ENCODE data around the gene ATP1B3. TPM values are rescaled to one million over a fixed set of nuclear protein-coding genes. Genes with fewer than 3 reads are reported as not detected.
"Not testable (repeated sequence)": the region's sequence is repeated elsewhere in the genome, so short reads cannot be mapped to it uniquely, and the experiment has no call there.

Gene ATP1B3
- total RNA-seq, 1 donor from 2014 or later, result 155 TPM

DNA sequence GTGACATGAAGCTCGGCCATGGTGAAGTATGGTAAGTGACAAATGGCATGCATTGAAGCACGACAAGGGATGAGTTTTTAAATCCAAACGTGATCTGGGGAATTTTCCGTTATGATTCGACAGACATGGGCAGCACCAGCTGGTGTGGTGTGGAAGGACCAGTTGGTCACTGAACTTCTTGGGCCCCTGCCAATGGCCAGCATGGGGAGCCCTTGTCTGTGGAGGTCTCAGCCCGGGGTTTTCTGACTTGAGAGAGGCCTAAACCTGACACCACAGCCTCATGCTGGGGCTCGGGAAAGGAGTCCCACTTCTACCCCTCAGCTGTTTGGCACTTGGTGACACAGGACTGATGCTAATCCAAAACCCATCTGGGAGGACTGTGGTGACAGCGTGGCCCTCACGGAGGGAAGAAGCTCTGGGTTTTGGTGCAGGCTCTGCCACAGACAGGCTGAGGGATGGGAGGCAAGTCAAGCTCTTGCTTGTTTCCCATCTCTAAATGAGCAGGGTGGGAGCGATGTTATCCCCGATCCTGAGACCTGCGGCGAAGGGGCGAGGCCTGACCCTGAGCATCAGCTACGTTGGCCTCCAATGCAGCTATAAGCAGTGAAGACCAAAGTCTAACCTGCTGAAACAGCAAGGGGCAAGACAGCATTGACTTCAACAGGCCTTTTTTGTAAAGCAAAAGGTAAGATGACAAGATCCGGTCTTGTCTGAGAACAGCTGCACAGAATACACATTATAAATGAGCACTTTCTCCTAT, 69.5 kb downstream of the ATP1B3 start:
- no peak for DNase-seq (ENCODE audit: low read depth)

DNA sequence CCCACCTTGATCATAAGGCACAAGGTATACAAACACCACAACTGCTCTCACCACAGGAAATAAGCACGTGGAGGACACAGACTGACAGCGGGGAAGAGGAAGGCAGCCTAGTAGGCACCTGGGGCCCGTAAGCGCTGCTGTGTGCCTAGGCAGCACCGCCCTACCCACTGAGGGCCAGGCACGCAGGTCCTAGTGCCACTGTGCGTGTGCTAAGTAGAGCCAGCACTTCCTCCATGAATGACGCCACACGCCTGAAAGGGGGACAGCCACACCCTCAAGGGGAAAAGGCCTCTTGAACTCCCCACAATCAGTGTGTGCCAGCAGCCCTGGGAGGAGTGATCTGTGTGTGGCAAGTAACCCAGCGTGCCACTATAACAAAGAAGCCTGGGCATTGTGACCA, 73.0 kb downstream of the ATP1B3 start:
- no peak for DNase-seq (ENCODE audit: low read depth)

DNA sequence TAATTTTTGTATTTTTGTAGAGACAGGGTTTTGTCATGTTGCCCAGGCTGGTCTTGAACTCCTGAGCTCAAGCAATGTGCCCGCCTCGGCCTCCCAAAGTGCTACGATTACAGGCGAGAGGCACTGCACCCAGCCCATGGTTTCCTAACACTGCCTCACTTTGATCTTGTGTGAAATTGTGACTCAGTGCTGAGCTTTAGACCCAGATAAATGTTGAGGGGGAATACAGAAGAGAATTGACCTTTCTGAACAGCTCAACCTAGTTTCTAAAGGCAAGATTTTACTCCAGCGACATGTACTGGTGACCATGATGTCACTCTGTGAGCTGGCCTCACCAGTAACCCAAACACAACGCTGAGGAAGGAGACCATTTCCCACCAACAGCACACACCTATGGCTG, 73.5 kb downstream of the ATP1B3 start:
- DNase-seq (ENCODE audit: low read depth), result no peak

DNA sequence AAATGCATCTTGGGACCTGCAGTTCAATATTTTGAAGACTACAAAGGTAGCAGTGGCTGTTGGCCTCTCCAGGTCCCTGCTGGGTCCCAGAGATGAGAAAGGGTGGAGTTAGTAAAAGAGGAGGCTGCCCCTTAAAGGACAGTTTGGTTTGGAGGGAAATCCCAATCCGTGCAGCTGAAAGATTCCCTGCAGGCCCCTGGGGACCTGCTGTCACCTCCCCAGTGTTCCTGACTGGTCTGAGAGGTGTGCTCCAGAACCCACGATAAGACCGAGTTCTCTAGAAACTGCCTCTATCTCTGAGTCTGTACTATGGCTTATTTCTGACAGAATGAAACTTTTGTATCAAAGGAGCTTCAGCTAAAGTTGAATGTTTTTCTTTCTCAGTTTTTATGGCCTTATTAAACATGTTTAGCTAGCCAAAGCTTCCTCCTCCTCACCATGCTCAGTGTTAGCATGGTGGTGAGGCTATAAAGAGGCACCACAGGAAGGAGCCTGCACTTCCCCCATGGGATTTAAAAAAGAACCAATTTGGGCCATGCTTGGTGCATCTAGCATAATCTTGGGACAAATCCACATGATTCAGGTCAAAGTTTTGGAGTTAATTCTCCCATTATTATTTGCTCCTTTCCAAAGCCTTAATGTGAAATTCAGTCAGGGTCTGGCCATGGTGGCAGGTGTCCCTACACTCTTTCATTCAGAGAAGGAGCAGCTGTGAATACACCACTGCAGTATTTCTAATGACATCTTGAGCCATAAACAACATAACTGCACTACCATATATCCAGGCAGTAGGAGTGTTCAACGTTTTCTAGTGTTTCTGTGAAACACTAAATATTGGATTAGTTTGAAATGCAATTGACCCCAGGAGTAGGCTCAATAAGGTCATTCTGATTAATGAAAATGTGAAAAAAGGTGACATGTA, 74.4 kb downstream of the ATP1B3 start:
- DNase-seq (ENCODE audit: low read depth), result no peak

DNA sequence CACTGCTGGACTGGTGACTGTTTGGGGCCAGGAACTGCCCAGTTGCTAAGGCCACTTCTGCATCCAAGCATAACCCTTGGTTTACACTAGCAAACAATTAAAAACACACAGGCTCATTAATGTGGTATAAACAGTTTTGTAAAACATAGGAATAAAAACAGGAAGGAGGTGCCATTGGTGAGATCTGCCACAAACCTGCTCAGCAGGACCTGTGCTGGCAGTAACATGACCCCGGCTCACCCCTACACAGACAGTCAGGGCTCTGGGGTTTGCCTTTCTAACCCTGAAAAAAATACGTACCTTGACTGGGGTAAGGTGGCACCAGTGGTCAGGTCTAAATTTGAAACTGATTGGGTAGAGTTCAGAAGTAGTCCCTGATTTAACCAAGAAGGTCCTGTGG, 76.2 kb downstream of the ATP1B3 start:
- DNase-seq (ENCODE audit: low read depth), result peak; percentile 36

DNA sequence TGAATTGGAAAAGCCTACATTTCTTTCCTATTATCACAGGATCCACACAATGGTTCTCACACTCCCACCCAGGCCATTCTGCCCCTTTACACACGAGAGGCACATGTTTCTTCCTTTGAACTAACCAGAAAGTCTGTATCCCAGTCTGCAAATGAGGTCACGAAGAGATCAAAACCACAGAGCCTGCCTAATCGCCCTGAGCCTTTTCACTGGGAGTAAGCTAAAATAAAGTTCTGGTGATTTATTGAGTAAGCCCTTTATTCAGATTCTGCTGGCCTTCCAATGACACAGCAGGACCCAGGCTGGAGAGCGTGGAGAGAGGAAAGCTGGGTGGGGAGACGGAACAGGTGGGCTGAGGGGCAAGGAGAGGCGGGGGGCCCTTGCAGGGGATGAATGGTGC, 78.7 kb downstream of the ATP1B3 start:
- DNase-seq (ENCODE audit: low read depth), result peak; percentile 69

DNA sequence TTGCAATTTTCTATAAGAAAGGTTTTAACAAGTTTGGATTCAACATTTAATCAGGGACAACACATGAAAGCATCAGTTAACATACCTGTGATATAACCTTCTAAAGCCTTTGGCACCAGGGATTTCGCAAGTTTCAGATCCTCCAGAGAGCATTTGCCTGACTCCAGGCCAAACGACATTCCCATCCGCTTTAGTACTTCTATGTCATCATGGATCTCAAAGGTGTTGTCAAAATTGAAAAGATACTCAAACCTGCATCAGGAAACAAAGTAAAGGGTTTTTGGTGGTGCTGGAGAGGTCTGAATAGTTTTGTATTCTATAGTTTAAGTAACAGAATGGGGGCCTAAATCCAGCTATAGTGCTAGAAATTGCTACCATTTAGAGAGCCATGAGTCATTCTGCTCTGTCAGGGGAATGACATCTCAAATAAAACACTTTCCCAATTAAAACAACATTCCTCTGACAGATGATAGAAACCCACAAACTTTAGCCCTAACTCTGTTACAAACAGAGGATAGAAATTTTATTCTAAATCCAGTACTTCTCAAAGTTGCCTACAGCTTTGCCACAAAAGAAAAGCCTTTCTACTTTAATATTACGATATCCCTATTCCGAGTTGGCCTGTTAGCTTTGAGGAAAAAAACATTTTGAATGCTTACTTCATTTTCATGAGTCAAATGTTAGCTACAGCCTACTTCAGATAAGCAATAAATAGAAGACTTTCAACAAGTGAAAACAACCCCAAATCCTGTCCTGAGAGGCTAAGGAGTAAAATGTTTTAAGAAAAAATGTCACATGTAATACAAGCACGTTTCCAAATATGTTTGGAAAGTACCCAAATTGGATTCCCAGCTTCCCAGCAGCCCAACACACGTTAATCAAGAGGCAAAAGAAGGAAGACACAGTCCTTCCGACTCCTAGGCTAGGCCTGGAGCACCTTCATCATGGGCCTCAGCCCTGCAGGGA, 83.4 kb downstream of the ATP1B3 start:
- peak; percentile 85 for DNase-seq (ENCODE audit: low read depth)

DNA sequence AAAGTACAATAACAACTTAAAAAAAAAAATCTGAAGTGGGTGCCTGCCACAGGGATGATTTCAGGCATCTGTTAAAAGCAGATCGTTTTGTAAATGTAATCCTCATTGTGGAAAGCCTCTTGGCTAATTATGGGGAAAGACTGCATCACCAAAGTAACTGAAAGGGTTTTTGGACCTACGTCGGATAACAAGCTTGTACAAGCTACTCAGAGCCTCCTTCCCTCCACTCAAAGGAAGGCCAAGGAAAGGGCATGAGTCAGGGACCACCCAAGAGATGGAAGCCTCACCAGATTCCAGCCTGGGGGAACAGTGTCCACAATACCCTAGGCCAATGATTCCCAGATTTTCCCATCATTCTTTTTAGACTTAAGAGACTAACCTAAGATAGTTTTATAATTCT, 84.3 kb downstream of the ATP1B3 start:
- no peak for DNase-seq (ENCODE audit: low read depth)

DNA sequence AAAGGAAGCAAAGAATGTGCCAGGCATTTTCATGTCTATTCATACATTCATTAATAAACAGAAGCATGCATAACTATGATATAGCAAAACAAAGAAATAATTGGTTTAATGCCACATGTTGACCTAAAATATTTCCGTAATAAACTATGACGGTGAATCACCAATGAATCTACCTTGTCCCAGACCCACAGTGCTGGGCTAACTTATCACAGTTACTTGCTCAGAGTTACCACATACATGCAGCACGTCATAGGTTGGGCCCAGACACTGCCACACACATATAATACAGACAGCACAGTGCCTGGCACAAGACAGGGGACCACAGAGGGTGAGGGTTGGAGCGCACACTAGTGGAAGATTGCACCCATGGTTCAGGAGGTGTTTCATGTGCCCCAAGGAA, 86.9 kb downstream of the ATP1B3 start:
- DNase-seq (ENCODE audit: low read depth), result no peak

DNA sequence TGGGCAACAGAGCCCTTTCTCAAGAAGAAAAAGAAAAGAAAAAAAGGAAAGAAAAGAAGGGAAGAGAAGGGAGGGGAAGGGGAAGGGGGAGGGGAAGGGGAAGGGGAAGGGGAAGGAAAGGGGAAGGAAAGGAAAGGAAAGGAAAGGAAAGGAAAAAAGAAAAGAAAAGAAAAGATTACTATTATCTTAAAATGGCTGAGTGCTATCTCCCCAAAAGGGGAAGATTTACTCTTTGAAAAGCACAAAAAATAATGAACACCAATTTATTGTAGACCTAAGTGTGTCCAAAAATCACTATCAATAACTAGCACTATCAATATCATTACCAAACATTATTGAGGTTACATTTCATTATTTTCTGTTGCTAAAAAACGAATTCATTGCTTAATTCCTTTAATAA, 89.0 kb downstream of the ATP1B3 start:
- no peak for DNase-seq (ENCODE audit: low read depth)

DNA sequence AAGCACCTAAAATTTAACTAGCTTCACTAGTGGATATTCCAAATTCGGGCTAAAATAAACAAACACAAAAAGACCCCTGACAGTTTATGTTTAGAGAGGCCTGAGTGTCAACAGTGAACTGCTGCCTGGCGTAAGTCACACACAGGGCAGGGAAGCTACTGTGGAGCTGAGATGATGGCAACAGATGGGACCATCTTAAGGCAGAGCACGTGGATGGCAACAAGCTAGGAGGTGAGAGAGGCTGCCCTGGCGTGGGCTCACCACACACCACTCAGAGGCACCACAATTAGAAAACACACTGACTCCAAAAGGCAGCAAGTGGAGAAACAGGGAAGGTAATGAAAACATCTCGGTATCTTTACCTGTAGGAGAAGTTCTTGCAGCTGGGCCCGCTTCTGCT, 93.3 kb downstream of the ATP1B3 start:
- DNase-seq (ENCODE audit: low read depth), result no peak

DNA sequence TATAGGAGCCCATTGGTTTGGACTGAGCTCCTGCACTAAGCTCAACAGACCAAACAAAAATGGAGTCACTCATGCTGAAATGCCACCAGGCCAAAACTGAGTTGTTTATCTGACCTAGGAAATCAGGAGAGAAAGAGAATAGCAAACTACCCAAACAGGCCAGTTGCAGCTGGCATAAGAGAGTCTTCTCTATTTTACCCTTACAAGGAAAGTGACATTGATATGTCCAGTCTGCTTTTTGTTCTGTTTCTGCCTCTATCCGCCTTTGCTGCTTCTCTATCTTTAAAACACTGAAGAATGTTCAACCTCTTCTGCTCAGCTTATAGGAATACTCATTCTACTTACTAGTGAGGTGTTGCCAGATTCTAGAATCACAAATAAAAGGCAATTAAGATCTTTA, 95.1 kb downstream of the ATP1B3 start:
- no peak for DNase-seq (ENCODE audit: low read depth)

DNA sequence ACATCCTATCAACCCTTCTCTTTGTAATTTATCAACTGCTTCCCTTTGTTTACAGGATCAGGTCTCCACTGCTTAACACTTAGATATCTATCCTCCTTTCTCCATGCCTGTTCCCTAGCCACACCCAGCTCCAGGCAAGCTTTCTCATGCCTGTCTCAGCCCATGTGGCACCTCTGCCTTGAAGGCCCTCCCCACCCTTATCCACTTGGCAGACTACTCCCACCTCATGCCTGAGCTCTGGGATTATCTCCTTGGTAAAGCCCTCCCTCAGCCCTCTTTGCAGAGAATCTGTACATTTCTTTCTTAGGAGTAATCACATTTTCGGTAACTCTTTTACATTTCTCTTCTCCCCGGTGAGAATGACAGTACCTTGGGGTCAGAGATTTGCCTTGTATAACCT, 96.0 kb downstream of the ATP1B3 start:
- DNase-seq (ENCODE audit: low read depth), result no peak

DNA sequence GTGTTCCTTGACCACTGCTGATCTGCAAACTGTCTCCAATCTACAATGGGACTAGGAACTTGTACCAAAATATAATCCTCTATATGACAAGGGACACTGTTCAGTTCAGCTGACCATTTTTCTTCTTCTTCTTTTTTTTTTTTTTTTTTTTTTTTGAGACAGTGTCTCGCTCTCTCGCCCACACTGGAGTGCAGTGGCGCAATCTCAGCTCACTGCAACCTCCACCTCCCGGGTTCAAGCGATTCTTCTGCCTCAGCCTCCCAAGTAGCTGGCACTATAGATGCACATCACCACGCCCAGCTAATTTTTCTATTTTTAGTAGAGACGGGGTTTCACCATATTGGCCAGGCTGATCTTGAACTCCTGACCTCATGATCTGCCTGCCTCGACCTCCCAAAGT, 98.3 kb downstream of the ATP1B3 start:
- DNase-seq (ENCODE audit: low read depth), result not testable (repeated sequence)

Other genes starting within 250 kb of the ATP1B3 start
- gene RNF7, start 138.3 kb upstream of the ATP1B3 start, total RNA-seq, result 46.9 and 66.0 TPM in 2 replicates
- 0.05 TPM in 1 of 2 replicates, not detected in the other for gene GRK7, start 113.2 kb upstream of the ATP1B3 start, total RNA-seq